PC-3 (cell line): ENCODE measurements around the gene OR52N1. TPM values are rescaled to one million over a fixed set of nuclear protein-coding genes. Genes with fewer than 3 reads are reported as not detected.

ENCODE experiments used
- ATAC-seq: fragments of 200-7000 bp; cut with Tn5 transposase; 2 replicates; pipeline ENCODE4 v1.9.1; 2020; ENCODE audit warnings: mild to moderate bottlenecking, moderate library complexity
- BruUV-seq: library from RNA; stranded (reverse); fragments of 400-500 nt; replicated peaks from 2 replicates; lab custom pipeline; 2021; lab: Mats Ljungman, UMichigan
- CTCF ChIA-PET: fragments of 300-600 bp; sonication (Branson Sonifier 250); formaldehyde crosslinking; loops from one replicate; lab custom pipeline; 2022; ENCODE audit warnings: antibody characterized with exemption; lab: Charles Lee
- POLR2A ChIA-PET: fragments of 300-600 bp; sonication (Branson Sonifier 250); formaldehyde crosslinking; loops from one replicate; lab custom pipeline; 2022; ENCODE audit warnings: antibody characterized with exemption; ENCODE audit not compliant: unreplicated experiment; lab: Charles Lee
- DNase-seq: peaks from one replicate; pipeline ENCODE4 v3.0.0-alpha.2; 2015
- H2AFZ ChIP-seq: fragments of 300-600 bp; sonication (generic); 2 replicates; pipeline ENCODE4 v1.6.0; 2016; ENCODE audit warnings: antibody characterized with exemption, low read length
- H3F3A ChIP-seq: fragments of 300-600 bp; sonication (generic); one replicate; pipeline ENCODE4 v1.6.0; 2017; ENCODE audit warnings: antibody characterized with exemption, low read length, control low read depth, mild to moderate bottlenecking; ENCODE audit not compliant: unreplicated experiment
- H3K27ac ChIP-seq: fragments of 300-600 bp; sonication (generic); 2 replicates; pipeline ENCODE4 v1.5.1; 2016; ENCODE audit warnings: mild to moderate bottlenecking, low read length
- H3K27me3 ChIP-seq: fragments of 300-600 bp; sonication (generic); 2 replicates; pipeline ENCODE4 v1.6.1; 2016; ENCODE audit warnings: low read length, mixed read lengths
- H3K36me3 ChIP-seq: fragments of 300-600 bp; sonication (generic); 2 replicates; pipeline ENCODE4 v1.6.1; 2016; ENCODE audit warnings: low read depth, mixed run types, low read length, mixed read lengths
- H3K4me1 ChIP-seq: fragments of 300-600 bp; sonication (generic); 2 replicates; pipeline ENCODE4 v1.5.1; 2016; ENCODE audit warnings: low read length; ENCODE audit not compliant: insufficient read depth
- H3K4me2 ChIP-seq: fragments of 300-600 bp; sonication (generic); 2 replicates; pipeline ENCODE4 v1.6.0; 2016; ENCODE audit warnings: low read length
- H3K4me3 ChIP-seq: fragments of 300-600 bp; sonication (generic); 2 replicates; pipeline ENCODE4 v1.5.1; 2016; ENCODE audit warnings: mild to moderate bottlenecking, low read length, mixed read lengths
- H3K79me2 ChIP-seq: fragments of 300-600 bp; sonication (generic); 2 replicates; pipeline ENCODE4 v1.6.1; 2017; ENCODE audit warnings: low read length, mixed read lengths
- H3K9ac ChIP-seq: fragments of 300-600 bp; sonication (generic); 2 replicates; pipeline ENCODE4 v1.6.0; 2016; ENCODE audit warnings: mild to moderate bottlenecking, low read length
- H3K9me2 ChIP-seq: fragments of 300-600 bp; sonication (generic); replicated peaks from 2 replicates; pipeline ENCODE4 v1.6.1; 2016; ENCODE audit warnings: mixed run types, low read length, mixed read lengths
- H3K9me3 ChIP-seq: fragments of 300-600 bp; sonication (generic); 2 replicates; pipeline ENCODE4 v1.6.1; 2016; ENCODE audit warnings: low read length, mixed read lengths
- H4K20me1 ChIP-seq: fragments of 300-600 bp; sonication (generic); 2 replicates; pipeline ENCODE4 v1.6.1; 2016; ENCODE audit warnings: low read length, mixed read lengths
- EZH2 ChIP-seq: fragments of 300-600 bp; sonication (generic); IDR thresholded peaks from one replicate; pipeline ENCODE4 v1.6.1; 2017; ENCODE audit warnings: antibody characterized with exemption, mild to moderate bottlenecking, low read length; ENCODE audit not compliant: unreplicated experiment
- EZH2phosphoT487 ChIP-seq: fragments of 300-600 bp; sonication (generic); IDR thresholded peaks from 2 replicates; pipeline ENCODE4 v1.6.1; 2018; ENCODE audit warnings: mild to moderate bottlenecking, antibody characterized with exemption, low read length, borderline replicate concordance
- intact Hi-C: fragments of 100-400 bp; cut with micrococcal nuclease; formaldehyde crosslinking; loops from 2 replicates; pipeline ENCODE4 v1.9.0; 2023
- total RNA-seq: library from RNA; depleted of rRNA; stranded (reverse); fragments of >200 nt; gene quantifications from 2 replicates; pipeline ENCODE4 v1.2.3, GENCODE V29; 2014
- TF ChIP-seq, protein P1 (sequence below): fragments of 300-600 bp; sonication (generic); conservative IDR thresholded peaks from 2 replicates; pipeline ENCODE4 v1.5.1; 2017; ENCODE audit warnings: antibody characterized with exemption, low read depth, mild to moderate bottlenecking, low read length

Gene OR52N1
- total RNA-seq, 1 experiment from 2014 or later, result not detected

DNA sequence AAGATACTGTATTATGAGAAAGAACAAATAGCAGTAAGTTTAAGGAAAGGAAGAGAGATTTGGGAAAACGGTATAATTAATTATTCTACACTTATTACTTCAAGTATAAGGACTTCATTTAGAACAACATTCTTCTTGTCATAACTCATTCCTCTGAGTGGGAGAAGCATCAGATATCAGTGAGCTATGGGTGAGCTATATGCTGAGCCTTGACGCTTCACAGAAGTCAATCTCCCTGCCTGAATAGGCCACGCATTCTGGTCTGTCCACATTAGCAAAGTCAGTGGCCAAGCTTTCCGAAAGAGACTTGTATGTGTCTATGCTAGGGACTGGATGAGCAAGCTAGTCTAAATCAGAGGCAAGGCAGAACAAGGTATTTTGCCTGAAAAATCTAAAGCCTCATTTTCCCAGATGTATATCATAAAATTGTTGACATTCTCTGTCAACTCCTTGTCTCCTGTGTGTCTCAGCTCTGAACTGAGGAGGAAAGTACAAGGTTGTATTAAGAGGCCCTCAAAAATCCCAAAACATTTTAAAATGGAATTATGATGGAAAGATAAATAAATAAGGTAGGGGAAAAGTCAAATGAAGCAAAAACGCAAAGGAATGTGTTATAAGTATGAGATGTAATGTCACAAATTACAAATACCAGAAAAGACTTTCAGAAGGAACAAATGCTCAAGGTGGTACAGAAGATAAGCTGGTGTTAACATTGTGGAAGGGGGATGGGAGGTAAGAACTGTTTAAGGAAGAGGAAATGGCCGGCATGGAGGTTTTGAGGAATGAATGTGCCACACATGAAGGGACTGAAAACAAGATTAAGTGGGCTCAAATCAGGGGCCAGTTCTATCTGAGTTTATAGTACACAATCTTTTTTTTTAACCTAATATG is 19.1 kb upstream of the OR52N1 start:
- no peaks in the 10 kb centered on the region for H3K4me1 ChIP-seq
- no TSS peak for BruUV-seq
- no peaks in the 10 kb centered on the region for H3K9me2 ChIP-seq
- no peak overlapping the region for H3K27ac ChIP-seq
- H3K79me2 ChIP-seq, result no peaks in the 10 kb centered on the region
- no peak for TF ChIP-seq EZH2
- TF ChIP-seq, protein P1, sequence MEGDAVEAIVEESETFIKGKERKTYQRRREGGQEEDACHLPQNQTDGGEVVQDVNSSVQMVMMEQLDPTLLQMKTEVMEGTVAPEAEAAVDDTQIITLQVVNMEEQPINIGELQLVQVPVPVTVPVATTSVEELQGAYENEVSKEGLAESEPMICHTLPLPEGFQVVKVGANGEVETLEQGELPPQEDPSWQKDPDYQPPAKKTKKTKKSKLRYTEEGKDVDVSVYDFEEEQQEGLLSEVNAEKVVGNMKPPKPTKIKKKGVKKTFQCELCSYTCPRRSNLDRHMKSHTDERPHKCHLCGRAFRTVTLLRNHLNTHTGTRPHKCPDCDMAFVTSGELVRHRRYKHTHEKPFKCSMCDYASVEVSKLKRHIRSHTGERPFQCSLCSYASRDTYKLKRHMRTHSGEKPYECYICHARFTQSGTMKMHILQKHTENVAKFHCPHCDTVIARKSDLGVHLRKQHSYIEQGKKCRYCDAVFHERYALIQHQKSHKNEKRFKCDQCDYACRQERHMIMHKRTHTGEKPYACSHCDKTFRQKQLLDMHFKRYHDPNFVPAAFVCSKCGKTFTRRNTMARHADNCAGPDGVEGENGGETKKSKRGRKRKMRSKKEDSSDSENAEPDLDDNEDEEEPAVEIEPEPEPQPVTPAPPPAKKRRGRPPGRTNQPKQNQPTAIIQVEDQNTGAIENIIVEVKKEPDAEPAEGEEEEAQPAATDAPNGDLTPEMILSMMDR, result no peak
- TF ChIP-seq EZH2phosphoT487, result no peak
- no peaks in the 10 kb centered on the region for H4K20me1 ChIP-seq
- no peak overlapping the region for H3K4me3 ChIP-seq
- H3K27me3 ChIP-seq, result peaks cover 25% of the 10 kb centered on the region
- no peak overlapping the region for H3K9ac ChIP-seq
- H3F3A ChIP-seq, result no peaks in the 10 kb centered on the region
- H3K36me3 ChIP-seq, result no peaks in the 10 kb centered on the region
- CTCF ChIA-PET, result no interaction called here
- intact Hi-C loops, result loop anchor here (2.0 to 10.0 kb wide), 6 partner anchors 125 to 1623 kb away; partner anchors contain the start of genes OR51M1, OR51V1, TRIM5 and TRIM6
- H2AFZ ChIP-seq, result no peak overlapping the region
- no peaks in the 10 kb centered on the region for H3K9me3 ChIP-seq
- ATAC-seq (no peak), DNase-seq (no peak)
- POLR2A ChIA-PET, result no interaction called here
- no peak overlapping the region for H3K4me2 ChIP-seq

DNA sequence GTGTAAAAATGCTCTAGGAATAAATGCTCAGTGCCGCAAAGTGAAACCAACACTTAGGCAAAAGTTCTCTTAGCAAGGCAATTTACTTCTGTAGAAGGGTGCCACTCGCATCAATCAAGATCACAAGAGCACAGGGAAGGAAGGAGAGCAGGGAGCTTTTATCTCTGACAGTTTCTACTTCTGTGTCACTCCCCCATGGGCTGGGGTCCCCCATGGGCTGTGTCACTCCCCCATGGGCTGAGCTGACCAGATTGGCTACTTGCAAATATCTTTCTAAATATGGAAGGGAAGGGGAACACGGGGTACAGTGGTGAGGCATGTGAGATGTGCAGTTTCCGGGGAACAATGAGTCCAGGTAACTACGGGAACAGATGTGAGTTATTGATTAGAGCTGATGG is 18.1 kb upstream of the OR52N1 start:
- DNase-seq (no peak), ATAC-seq (peak; percentile 49)
- no peaks in the 10 kb centered on the region for H3F3A ChIP-seq
- no peaks in the 10 kb centered on the region for H3K9me3 ChIP-seq
- H4K20me1 ChIP-seq, result no peaks in the 10 kb centered on the region
- no TSS peak for BruUV-seq
- peak overlapping the region; percentile 63 for H2AFZ ChIP-seq
- H3K27ac ChIP-seq, result no peak overlapping the region
- H3K79me2 ChIP-seq, result no peaks in the 10 kb centered on the region
- H3K4me3 ChIP-seq, result peak overlapping the region; percentile 62
- H3K9ac ChIP-seq, result no peak overlapping the region
- peak overlapping the region; percentile 79 for H3K4me2 ChIP-seq
- CTCF ChIA-PET, result no interaction called here
- H3K27me3 ChIP-seq, result peaks cover 34% of the 10 kb centered on the region
- intact Hi-C loops, result loop anchor here (2.0 to 10.0 kb wide), 6 partner anchors 124 to 1622 kb away; partner anchors contain the start of genes OR51M1, OR51V1, TRIM5 and TRIM6
- no peaks in the 10 kb centered on the region for H3K36me3 ChIP-seq
- H3K9me2 ChIP-seq, result no peaks in the 10 kb centered on the region
- POLR2A ChIA-PET, result no interaction called here
- no peak for TF ChIP-seq EZH2phosphoT487
- TF ChIP-seq, protein P1, result no peak
- no peak for TF ChIP-seq EZH2
- no peaks in the 10 kb centered on the region for H3K4me1 ChIP-seq
